K562 (cell line): Measurements from ENCODE around the gene KIF20A.

Experiments used
- CTCF ChIP-seq, 3 experiments: IDR thresholded peaks in 2 of 3; conservative IDR thresholded peaks in 1 of 3; 2 replicates each; pipeline ENCODE4 v1.5.1; 2011 to 2012; ENCODE audit warnings: low read length in 3 of 3, mild to moderate bottlenecking in 3 of 3, control low read depth in 2 of 3, improper control_type of control experiment in 1 of 3, inconsistent platforms in 1 of 3, low read depth in 1 of 3, mixed read lengths in 1 of 3, moderate library complexity in 1 of 3; ENCODE audit not compliant: insufficient read depth in 2 of 3
- DLX4 ChIP-seq: fragments of 250-450 bp; sonication (Bioruptor Pico); IDR thresholded peaks from 2 replicates; pipeline ENCODE4 v1.6.1; 2021; ENCODE audit warnings: mild to moderate bottlenecking
- E2F6 ChIP-seq, 2 experiments: IDR thresholded peaks; 2 replicates each; pipeline ENCODE4 v1.6.1; 2011; ENCODE audit warnings: borderline replicate concordance in 1 of 2, control low read depth in 1 of 2, low read depth in 1 of 2, low read length in 1 of 2, mild to moderate bottlenecking in 1 of 2, mixed read lengths in 1 of 2, moderate library complexity in 1 of 2; ENCODE audit not compliant: insufficient read depth in 1 of 2, insufficient read length in 1 of 2, poor library complexity in 1 of 2, severe bottlenecking in 1 of 2; ENCODE audit errors: extremely low read depth in 1 of 2
- FOXM1 ChIP-seq, 2 experiments: fragments of 450-650 bp in 1 of 2; sonication (generic) in 1 of 2; formaldehyde crosslinking in 1 of 2; IDR thresholded peaks; 2 replicates each; pipeline versions ENCODE4 v1.6.1 to v1.9.0; 2017 to 2022; ENCODE audit warnings: low read depth in 2 of 2, mild to moderate bottlenecking in 2 of 2, missing genetic modification reagents in 1 of 2, moderate library complexity in 1 of 2
- HIVEP1 ChIP-seq: fragments of 250-450 bp; sonication (Bioruptor Pico); IDR thresholded peaks from 2 replicates; pipeline ENCODE4 v1.4.0; 2020; ENCODE audit warnings: mild to moderate bottlenecking
- JUND ChIP-seq, 2 experiments: IDR thresholded peaks; 2 replicates in 1 of 2; 3 replicates in 1 of 2; pipeline ENCODE4 v1.6.1; 2011; ENCODE audit warnings: borderline replicate concordance in 2 of 2, low read depth in 2 of 2, low read length in 2 of 2, improper control_type of control experiment in 1 of 2, missing biosample characterization in 1 of 2, missing genetic modification characterization in 1 of 2, missing genetic modification reagents in 1 of 2
- MTA1 ChIP-seq: fragments of 450-650 bp; IDR thresholded peaks from 2 replicates; pipeline ENCODE4 v1.6.1; 2017; ENCODE audit warnings: borderline replicate concordance
- POLR2A ChIP-seq: fragments of 450-650 bp; conservative IDR thresholded peaks from 2 replicates; pipeline ENCODE4 v1.6.1; 2016
- POLR2AphosphoS5 ChIP-seq: IDR thresholded peaks from 2 replicates; pipeline ENCODE4 v1.6.1; 2011; ENCODE audit warnings: mild to moderate bottlenecking, low read depth, low read length, moderate library complexity; ENCODE audit not compliant: control insufficient read depth, insufficient read depth
- SNAPC5 ChIP-seq: fragments of 250-450 bp; sonication (Bioruptor Pico); IDR thresholded peaks from 2 replicates; pipeline ENCODE4 v1.8.0; 2021; ENCODE audit warnings: moderate library complexity, mild to moderate bottlenecking, inconsistent platforms
- WHSC1 ChIP-seq: IDR thresholded peaks from one replicate; pipeline ENCODE4 v1.6.1; 2012; ENCODE audit warnings: low read length, control low read depth, inconsistent platforms

DNA sequence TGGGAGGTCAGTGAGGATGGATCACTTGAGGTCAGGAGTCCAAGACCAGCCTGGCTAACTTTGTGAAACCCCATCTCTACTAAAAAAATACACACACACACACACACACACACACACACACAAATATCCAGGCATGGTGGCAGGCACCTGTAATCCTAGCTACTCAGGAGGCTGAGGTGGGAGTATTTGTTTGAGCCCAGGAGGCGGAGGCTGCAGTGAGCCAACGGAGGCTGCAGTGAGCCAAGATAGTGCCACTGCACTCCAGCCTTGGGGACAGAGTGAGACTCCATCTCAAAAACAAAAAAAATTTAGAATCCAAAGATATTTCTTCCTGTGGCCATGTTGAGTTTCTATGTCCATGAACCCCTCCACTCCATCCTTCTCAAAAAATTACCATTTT, 55.7 kb downstream of the KIF20A start:
- TF ChIP-seq FOXM1 (IDR thresholded peaks at IDR 0.05; ENCODE audit: low read depth), result no peak
- no peak for TF ChIP-seq FOXM1 (CRISPR knock-in tag; IDR thresholded peaks at IDR 0.05; ENCODE audit: low read depth)
- no peak for TF ChIP-seq WHSC1
- no peak for TF ChIP-seq POLR2AphosphoS5
- TF ChIP-seq DLX4 (CRISPR knock-in tag), result no peak
- no peak for TF ChIP-seq HIVEP1 (CRISPR knock-in tag)
- no peak for TF ChIP-seq POLR2A
- TF ChIP-seq CTCF (IDR thresholded peaks at IDR 0.05 in 2 of 3, conservative IDR thresholded peaks at IDR 0.05 in 1 of 3; ENCODE audit: insufficient read depth in 2 of 3, low read depth in 1 of 3, low read length in 3 of 3), result no peak
- TF ChIP-seq SNAPC5 (CRISPR knock-in tag), result no peak
- no peak for TF ChIP-seq JUND (IDR thresholded peaks at IDR 0.05; ENCODE audit: borderline replicate concordance, low read depth, low read length)
- TF ChIP-seq JUND (tag; IDR thresholded peaks at IDR 0.05; ENCODE audit: borderline replicate concordance, low read depth, low read length), result no peak
- no peak for TF ChIP-seq E2F6 (IDR thresholded peaks at IDR 0.05; ENCODE audit: borderline replicate concordance in 1 of 2, extremely low read depth in 1 of 2, insufficient read depth in 1 of 2, insufficient read length in 1 of 2, low read depth in 1 of 2, low read length in 1 of 2, poor library complexity in 1 of 2, severe bottlenecking in 1 of 2)
- no peak for TF ChIP-seq MTA1
